LHCN-M2 (cell line): Measurements from ENCODE around the gene PDE6G. TPM values are rescaled to one million over a fixed set of nuclear protein-coding genes. Genes with fewer than 3 reads are reported as not detected.

Experiments used
- DNase-seq: peaks from one replicate; pipeline ENCODE4 v3.0.0-alpha.2; 2012; ENCODE audit warnings: low read depth
- total RNA-seq: library from RNA; depleted of rRNA; stranded (reverse); fragments of >200 nt; gene quantifications from 2 replicates; pipeline ENCODE4 v1.2.3, GENCODE V29; 2014

The PDE6G gene
- total RNA-seq, 1 experiment from 2014 or later, result not detected

DNA sequence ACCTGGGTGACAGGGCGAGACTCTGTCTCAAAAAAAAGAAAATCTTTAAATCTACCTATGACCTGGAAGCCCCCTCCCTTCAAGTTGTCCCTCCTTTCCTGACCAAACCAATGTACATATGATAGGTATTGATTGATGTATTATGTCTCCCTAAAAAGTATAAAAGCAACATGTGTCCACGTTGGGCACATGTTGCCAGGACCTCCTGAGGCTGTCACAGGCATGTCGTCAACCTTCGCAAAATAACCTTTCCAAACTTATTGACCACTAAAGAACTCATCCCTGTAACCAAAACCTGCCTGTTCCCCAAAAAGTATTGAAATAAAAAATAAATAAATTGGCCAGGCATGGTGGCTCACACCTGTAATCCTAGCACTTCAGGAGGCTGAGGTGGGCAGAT is 5.7 kb upstream of the PDE6G start:
- DNase-seq, result no peak

DNA sequence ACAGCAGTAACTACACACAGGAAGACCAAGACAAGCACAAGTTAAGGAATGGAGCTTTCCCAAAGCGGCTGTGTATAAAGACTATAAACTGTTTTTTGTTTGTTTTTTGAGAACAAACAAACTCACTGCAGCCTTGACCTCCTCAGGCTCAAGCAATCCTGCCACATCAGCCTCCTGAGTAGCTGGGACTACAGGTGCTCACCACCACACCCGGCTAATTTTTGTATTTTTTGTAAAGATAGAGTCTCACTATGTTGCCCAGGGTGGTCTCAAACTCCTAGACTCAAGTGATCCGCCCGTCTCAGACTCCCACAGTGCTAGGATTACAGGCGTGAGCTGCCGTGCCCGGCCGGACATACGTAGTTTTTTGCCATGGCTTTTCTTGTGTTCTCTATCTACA is 4.1 kb upstream of the PDE6G start:
- no peak for DNase-seq

DNA sequence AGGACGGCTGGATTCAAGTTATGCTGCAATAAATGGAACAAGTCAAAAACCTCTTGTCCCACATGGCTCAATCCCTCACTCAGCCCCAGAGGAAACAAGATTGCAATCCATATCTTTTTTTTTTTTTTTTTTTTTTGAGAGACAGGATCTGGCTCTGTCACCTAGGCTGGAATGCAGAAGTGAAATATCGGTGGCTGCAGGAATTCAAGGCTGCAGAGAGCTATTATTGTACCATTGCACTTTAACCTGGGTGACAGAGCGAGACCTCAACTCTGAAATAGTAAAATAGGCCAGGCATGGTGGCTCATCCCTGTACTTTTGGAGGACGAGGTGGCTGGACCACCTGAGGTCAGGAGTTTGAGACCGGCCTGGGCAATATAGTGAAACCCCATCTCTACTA is 2.7 kb upstream of the PDE6G start:
- no peak for DNase-seq

DNA sequence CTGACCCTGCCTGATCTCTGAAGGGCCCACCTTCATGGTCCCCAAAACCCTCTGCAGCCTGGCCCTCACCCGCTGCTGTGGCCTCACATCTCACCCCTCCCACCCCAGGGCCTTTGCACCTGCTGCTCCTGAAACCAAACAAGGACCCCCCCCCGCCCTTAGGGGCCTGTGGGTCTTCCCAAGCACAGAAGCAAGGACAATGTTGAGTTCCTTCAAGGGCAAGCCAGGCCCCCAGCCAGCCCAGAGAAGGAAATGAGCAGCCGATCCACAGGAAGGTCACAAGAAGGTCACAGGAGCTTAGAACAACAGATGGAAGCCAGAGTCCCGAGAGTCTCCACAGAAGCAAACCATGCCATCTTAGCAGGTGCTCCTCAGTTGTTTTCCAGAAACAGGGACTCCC is 493 bp upstream of the PDE6G start:
- no peak for DNase-seq

DNA sequence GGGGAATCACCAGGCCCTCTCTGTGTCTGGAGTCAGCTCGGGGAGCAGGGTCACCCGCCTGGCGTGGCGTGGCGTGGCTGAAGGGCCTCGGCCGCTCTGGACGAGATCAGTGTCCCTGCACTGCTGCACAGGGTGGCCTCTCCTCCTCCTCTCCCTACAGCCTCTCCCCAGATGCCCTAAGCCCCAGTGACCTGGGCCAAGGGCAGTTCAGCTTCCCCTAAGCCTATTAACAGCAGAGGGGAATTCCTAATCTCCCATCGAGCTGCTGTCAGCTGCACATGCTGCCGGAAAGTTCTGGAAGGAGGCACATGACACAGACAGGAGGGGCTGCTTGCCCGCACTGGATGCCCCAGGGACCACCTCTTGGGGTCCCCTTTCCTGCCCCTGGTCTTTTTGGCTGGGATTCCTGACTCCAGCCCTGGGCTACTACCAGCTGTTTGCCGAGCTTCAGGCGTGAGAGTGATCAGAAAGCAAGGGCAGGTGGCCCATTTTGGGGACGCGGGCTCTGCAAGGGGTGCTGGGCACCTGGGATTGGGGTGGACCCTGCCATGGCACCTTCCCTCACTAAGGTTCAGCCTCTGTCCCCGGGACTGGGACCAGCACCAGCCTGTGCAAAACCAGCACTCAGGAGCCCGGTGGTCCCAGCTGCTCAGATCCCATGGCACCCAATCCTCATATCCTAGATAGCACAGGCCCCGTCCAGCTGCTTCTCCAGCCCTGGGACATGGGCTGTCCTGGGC is 794 bp downstream of the PDE6G start:
- no peak for DNase-seq

DNA sequence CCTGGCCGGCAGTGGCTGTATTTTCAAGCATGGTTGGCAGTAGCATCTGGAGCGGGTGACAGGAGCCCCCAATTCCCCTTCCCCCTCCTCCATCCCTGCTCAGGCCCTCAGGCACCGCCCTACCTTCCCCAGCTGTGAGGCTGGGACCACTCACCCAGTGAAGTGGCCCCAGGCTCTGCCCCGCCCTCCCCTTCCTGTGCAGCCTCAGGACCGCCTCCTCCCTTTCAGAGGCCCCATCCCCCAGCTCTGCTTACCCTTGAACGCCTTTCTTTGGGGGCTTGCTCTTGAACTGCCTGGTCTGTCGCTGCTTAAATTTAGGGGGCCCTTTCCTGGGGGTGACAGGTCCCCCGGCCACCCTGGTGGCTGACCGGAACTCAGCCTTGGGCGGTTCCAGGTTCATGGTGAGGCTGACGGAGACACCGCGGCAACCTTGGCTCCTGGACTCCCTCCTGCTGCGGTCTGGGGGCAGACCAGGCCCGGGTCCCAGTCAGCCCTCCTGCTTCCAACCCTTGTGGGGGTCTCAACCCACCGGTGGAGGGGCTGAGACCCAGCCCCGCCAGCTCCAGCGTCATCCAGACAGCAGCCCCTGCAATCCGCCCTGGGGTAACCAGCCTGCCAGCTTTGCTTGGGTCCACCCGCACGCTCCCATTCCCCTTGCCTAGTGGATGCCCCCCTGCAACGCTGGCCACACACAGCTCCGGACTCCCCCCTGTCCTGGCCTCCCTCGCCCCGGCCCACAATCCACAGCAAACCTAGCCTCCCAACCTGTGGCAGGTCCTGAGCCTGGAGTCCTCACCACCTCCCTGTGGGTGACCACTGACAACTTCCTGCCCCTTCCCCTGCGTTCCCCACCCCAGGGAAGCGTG is 3.2 kb downstream of the PDE6G start:
- no peak for DNase-seq

DNA sequence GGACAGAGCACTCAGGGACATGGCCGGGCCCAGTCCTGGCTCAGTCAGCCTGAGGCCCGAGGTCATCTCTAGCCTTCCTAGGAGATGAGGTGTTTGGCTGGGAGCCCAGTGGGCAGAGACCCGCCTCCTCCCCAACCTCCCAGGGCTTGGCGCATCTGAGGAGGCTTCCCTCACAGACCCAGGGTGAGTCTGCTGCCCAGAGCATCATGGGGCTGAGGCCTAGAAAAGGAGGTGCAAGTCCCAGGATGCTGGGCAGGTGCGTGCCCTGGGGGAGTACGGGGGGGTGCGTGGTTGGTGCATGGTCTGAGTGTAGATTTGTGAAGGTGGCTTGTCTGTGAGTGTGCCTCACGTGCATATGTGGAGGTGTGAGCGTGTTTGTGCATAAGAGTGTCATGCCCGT is 4.7 kb downstream of the PDE6G start:
- peak; percentile 84 for DNase-seq

DNA sequence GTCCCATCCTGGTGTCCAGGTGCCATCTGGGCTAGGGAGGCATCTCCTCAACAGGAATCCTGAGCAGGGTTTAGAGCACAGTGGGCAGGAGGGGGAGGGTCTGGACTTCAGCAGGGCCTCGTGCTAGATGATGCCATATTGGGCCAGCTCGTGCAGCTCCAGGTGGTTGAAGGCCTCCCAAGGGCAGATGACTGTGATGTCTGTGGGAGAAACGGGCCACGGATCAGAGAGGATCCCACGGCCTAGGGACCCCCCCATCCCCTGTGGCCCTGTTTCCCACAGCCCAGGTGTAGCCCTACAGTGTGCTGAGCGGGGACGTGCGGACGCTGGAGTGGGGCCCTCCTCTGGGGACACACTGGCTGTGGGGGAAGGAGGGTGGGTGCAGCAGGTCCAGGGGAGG is 5.4 kb downstream of the PDE6G start:
- DNase-seq, result no peak

DNA sequence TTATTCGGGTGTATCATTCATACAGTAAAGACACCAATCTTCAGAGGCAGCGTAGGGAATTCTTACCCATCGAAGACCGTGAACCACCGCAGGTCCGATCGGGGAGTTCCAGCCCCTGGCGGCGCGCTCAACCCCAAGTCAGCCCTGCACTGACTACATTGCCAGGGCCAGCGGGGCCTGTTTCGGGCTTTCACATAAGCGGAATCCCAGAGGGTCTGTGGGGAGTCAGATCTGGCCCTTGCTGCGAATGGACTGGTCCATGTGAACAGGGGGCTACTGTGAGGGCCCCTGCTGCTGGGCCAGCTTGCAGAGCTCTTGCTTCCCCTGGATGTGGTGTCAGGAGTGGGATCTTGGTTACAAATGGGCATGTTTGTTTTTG is 7.6 kb downstream of the PDE6G start:
- no peak for DNase-seq

DNA sequence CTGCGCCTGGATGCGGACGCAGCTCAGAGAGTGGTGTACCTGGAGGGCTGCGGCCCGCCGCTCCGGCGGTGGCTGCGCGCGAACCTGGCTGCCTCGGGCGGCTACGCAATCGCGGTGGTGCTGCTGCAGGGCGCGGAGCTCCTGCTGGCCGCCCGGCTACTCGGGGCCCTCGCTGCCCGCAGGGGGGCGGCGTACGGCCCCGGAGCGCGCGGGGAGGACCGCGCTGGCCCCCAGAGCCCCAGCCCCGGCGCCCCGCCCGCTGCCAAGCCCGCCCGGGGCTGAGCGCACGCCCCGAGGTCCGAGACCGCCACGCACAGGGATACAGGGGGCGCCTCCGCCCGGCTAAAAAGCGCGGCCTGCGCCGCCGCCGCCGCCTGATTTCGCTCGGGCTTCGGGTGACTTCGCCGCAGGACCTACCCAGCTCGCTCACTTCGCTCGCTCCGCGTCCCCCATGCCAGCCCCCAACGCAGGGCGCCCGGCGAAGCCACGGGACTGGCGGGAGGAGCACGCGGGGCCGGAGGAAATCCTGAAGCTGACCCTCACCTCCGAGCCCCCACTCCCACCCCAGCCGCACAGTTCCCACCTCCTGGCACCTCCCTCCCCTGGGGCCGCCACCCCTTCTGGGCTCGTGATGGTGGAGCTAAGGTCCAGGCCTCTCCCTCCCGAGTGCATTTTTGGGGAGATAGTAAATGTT is 8.2 kb downstream of the PDE6G start:
- no peak for DNase-seq

DNA sequence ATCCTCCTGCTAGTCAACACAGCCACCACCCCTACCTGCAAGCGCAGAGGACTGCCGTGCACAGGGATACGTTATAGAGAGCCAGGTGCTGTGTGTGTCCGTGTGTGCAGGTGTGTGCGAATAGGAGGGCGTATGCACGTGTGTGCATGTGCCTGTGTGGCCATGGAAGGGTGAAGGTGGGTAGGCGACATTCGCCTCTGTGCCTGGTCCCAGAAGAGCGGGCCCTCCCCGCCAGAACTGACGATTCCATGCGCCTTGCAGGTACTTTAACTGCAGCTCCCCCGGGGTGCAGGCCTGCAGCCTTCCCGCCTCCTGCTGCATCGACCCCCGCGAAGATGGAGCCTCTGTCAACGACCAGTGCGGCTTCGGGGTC is 8.7 kb downstream of the PDE6G start:
- no peak for DNase-seq

DNA sequence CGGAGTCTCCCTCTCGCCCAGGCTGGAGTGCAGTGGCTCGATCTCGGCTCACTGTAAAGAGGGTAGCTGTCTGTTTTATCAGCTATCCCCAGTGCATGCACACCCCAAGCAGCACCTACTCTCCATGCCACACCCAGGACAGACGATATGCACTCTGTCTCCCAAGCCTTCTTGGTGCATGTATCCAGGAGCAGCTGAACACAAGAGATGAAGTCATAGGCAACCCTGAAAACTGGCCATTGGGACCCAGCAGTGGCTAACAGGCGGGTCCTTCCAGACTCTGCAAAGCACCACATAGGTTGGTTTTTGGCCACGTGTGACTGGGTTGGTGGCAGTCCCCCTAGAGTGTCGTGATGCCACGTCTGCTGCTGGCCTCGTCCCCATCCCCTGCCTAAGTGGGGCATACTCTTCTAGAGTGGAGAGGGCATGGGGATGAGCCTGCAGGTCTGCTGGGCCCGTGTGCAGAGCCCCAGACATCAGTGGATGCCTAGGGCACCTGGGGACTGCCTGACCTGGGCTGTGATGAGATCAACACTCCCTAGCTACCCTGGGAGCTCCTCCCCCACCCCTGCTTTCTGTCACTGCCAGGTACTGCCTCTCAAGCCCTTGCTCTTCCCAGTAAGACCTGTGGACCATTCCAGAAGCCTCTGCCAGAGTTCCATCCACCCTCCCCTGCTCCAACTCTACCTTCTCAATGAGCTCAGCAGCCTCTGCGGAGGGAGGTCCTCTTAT is 9.3 kb downstream of the PDE6G start:
- DNase-seq, result no peak

DNA sequence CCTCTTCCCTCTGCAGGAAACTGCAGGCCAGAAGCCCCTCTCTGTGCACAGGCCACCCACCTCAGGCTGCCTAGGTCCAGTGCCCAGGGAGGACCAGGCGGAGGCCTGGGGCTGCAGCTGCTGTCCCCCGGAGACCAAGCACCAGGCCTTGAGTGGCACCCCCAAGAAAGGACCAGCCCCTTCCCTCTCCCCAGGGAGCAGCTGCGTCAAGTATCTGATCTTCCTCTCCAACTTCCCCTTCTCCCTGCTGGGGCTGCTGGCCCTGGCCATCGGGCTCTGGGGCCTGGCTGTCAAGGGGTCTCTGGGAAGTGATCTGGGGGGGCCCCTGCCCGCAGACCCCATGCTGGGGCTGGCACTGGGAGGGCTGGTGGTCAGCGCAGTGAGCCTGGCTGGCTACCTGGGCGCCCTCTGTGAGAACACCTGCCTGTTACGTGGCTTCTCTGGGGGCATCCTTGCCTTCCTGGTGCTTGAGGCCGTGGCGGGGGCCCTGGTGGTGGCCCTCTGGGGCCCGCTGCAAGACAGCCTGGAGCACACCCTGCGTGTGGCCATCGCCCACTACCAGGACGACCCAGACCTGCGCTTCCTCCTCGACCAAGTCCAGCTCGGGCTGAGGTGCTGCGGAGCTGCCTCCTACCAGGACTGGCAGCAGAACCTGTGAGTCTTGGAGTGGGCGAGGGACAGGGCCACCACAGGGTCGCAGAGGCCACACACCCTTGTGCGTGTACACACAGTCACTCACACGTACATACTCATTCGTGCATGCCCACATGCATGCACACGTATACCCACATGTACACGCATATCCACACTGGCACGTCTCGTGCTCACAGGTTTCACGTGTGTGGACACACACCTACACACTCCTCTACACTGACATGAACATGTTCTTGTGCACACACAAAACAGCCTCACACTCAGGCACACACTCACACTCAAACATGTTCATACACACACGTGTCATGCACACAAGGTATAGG is 11.1 kb downstream of the PDE6G start:
- no peak for DNase-seq

DNA sequence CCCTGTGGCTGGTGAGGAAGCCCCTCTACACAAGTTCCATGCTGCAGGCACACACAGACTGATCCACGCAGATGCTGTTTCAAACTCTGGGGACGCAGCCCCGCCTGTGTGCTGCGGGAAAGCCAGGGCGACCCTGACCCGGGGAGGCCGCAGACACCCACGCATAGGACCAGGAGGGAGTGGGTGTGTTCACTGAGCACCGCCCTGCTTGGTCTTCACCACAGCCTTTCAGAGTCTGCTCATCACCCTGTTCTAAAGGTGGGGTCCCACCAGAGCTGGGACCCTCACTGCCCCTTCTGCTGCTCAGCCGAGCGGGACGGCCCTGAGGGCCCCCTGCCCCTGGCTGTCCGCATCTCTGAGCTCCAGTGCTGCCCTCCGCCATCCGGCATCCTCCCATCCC is 11.8 kb downstream of the PDE6G start:
- no peak for DNase-seq

DNA sequence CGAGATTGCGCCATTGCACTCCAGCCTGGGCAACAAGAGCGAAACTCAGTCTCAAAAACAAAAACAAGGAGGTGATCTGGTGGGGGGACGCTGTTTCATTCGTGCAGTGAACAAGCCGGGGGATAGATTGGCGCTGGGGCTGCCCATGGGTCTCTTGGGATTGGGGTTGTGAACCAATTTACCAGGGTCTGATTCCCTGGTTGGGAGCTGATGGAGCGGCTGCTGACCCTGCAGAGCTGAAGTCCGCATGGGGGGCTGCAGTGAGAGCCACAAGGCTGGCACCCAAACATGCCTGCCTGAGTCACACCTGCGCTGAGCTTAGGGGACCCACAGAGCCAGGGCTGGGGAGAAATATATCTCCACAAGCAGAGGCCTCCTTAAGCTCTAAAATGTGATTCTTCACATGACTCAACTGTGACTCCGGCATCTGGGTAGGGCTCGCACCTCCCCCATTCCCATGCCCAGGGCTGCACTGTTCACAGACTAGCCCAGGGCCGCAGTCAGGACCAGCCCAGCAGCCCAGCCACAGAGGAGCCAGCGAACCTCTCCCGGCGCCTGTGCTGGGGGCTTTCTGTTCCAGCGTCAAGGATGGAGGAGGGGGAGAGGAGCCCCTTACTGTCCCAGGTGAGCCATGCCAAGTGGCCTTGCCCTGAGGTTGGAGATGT is 14.4 kb downstream of the PDE6G start:
- peak; percentile 83 for DNase-seq

DNA sequence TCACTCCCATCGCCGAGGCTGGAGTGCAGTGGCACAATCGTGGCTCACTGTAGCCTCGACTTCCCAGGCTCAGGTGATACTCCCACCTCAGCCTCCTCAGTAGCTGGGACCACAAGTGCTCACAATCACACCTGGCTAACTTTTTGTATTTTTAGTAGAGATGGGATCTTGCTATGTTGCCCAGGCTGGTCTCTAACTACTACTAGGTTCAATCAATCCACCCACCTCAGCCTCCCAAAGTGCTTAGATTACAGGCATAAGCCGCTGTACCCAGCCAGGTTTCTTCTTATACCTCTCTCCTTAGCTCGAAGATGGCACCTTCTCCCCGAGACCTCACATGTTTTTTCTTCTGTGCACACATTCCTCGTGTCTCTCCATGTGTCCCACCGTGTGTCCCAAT is 16.3 kb downstream of the PDE6G start:
- DNase-seq, result no peak

DNA sequence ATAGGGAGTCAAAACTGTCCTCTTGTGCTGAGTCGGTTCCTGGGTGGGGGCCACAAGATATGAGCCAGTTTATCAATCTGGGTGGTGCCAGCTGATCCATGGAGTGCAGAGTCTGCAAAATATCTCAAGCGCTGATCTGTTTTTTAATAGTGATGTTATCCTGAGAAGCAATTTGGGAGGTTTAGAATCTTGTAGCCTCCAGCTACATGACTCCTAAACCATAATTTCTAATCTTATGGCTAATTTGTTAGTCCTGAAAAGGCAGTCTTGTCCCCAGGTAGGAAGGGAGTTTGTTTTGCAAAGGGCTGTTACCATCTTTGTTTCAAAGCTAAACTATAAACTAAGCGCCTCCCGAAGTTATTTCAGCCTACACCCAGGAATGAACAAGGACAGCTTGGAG is 17.7 kb downstream of the PDE6G start:
- no peak for DNase-seq

DNA sequence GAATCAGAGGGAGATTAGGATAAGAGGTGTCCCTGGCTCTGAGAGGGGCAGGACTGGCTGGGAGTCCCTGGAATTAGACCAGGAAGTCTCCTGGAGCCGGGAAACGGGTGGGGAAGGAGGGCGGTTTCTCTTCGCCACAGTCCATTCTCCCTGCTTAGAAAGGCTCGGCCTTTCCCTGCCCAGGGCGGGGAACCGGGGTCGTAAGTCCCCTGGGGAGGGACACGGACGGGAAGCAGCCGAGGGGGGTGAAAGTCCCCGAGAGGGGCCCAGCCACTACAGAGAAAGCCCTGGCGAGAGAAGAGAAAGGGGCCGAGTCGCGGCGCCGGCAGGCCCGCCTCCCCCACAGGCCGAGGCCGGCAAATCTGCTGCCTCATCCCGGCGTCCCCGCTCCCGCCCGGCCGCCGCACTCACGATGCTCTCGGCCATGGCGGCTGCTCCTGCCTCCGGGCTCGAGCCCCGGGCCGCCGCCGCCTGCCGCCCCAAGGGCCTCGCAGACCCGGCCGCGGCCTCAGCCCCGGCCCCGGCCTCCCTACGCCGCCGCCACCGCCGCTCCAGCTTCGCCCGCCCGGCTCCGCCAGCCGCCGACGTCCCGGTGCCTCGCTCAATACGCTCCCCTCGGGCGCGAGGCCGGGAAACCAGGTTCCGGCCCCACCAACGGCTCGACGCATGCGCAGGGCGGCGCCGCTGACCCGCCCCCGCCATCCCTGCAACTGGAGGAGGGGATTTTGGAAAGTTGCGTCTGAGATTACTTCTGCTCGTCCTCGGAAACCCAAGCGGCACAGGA is 19.6 kb downstream of the PDE6G start, which contains the start of the genes NPLOC4 and TSPAN10:
TSS of gene NPLOC4 (minus strand) at position 608 of the 784 bp plus-strand sequence. CDS start at position 426, 182 bp downstream.
TSS of gene TSPAN10 (plus strand) at position 692 of the 784 bp plus-strand sequence. CDS start 5,217 bp downstream, outside the sequence.
- DNase-seq, result peak; percentile 75

DNA sequence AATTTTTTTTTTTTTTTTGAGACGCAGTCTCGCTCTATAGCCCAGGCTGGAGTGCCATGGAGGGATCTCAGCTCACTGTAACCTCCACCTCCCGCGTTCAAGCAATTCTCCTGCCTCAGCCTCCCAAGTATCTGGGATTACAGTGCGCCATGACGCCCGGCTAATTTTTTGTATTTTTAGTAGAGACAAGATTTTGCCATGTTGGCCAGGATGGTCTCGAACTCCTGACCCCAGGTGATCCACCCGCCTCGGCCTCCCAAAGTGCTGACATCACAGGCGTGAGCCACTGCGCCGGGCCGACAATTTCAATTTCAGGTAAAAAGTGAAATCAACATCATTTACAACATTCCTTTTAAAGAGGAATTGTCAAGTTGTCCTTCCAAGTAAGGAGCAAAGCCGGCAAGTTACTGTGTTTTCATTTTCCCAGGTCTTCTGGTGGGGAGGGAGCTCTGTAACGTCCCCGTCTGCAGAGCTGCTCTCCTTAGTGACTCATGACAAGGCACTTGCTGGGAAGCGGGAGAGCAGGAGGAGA is 20.3 kb downstream of the PDE6G start:
- peak; percentile 55 for DNase-seq
